HepG2 (cell line): ENCODE results near the gene HTN1.
"Not testable (repeated sequence)": the region's sequence is repeated elsewhere in the genome, so short reads cannot be mapped to it uniquely, and the experiment has no call there.

Experiments
- CENPX ChIP-seq: sonication (generic); formaldehyde crosslinking; IDR thresholded peaks from 2 replicates; pipeline ENCODE4 v1.9.0; 2021; ENCODE audit warnings: mild to moderate bottlenecking, missing genetic modification reagents, moderate library complexity
- ZNF138 ChIP-seq: sonication (generic); formaldehyde crosslinking; IDR thresholded peaks from 2 replicates; pipeline ENCODE4 v1.5.0; 2020; ENCODE audit warnings: mild to moderate bottlenecking, low read depth, missing genetic modification reagents
- TF ChIP-seq, protein P1 (sequence below): sonication (generic); formaldehyde crosslinking; IDR thresholded peaks from 2 replicates; pipeline ENCODE4 v1.4.0; 2020; ENCODE audit warnings: missing genetic modification reagents
- TF ChIP-seq, protein P2 (sequence below): sonication (generic); formaldehyde crosslinking; IDR thresholded peaks from 2 replicates; pipeline ENCODE4 v1.5.0; 2020; ENCODE audit warnings: mild to moderate bottlenecking, missing genetic modification reagents, moderate library complexity

DNA sequence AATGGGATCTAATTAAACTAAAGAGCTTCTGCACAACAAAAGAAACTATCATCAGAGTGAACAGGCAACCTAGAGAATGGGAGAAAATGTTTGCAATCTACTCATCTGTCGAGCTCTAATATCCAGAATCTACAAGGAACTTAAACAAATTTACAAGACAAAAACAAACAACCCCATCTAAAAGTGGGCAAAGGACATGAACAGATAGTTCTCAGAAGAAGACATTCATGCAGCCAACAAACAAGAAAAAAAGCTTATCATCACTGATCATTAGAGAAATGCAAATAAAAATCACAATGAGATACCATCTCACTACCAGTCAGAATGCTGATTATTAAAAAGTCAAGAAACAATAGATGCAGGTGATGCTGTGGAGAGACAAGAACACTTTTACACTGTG is 6.3 kb downstream of the HTN1 start:
- not testable (repeated sequence) for TF ChIP-seq ZNF138 (CRISPR knock-in tag); CENPX
- TF ChIP-seq, protein P1, sequence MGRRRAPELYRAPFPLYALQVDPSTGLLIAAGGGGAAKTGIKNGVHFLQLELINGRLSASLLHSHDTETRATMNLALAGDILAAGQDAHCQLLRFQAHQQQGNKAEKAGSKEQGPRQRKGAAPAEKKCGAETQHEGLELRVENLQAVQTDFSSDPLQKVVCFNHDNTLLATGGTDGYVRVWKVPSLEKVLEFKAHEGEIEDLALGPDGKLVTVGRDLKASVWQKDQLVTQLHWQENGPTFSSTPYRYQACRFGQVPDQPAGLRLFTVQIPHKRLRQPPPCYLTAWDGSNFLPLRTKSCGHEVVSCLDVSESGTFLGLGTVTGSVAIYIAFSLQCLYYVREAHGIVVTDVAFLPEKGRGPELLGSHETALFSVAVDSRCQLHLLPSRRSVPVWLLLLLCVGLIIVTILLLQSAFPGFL (CRISPR knock-in tag): not testable (repeated sequence)
- TF ChIP-seq, protein P2, sequence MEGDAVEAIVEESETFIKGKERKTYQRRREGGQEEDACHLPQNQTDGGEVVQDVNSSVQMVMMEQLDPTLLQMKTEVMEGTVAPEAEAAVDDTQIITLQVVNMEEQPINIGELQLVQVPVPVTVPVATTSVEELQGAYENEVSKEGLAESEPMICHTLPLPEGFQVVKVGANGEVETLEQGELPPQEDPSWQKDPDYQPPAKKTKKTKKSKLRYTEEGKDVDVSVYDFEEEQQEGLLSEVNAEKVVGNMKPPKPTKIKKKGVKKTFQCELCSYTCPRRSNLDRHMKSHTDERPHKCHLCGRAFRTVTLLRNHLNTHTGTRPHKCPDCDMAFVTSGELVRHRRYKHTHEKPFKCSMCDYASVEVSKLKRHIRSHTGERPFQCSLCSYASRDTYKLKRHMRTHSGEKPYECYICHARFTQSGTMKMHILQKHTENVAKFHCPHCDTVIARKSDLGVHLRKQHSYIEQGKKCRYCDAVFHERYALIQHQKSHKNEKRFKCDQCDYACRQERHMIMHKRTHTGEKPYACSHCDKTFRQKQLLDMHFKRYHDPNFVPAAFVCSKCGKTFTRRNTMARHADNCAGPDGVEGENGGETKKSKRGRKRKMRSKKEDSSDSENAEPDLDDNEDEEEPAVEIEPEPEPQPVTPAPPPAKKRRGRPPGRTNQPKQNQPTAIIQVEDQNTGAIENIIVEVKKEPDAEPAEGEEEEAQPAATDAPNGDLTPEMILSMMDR (CRISPR knock-in tag): not testable (repeated sequence)
